Measurements from ENCODE around the gene BMPR1B. TPM values are rescaled to one million over a fixed set of nuclear protein-coding genes. Genes with fewer than 3 reads are reported as not detected.
"Not testable (repeated sequence)": the region's sequence is repeated elsewhere in the genome, so short reads cannot be mapped to it uniquely, and the experiment has no call there.

The BMPR1B gene
- total and polyA plus RNA-seq, 2 experiments from 2014 or later: 1.6 to 3.3 TPM

DNA sequence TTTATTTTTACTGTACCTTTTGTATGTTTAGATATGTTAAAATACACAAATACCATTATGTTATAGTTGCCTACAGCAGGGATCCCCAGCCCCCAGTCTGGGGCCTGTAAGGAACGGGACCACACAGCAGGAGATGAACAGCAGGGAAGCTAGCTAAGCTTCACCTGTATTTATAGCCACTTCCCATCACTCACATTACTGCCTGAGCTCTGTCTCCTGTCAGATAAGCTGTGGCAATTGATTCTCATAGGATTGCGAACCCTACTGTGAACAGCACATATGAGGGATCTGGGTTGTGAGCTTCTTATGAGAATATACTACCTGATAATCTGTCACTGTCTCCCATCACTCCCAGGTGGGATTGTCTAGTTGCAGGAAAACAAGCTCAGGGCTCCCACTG, 73.9 kb downstream of the BMPR1B start:
- TF ChIP-seq, protein P1, sequence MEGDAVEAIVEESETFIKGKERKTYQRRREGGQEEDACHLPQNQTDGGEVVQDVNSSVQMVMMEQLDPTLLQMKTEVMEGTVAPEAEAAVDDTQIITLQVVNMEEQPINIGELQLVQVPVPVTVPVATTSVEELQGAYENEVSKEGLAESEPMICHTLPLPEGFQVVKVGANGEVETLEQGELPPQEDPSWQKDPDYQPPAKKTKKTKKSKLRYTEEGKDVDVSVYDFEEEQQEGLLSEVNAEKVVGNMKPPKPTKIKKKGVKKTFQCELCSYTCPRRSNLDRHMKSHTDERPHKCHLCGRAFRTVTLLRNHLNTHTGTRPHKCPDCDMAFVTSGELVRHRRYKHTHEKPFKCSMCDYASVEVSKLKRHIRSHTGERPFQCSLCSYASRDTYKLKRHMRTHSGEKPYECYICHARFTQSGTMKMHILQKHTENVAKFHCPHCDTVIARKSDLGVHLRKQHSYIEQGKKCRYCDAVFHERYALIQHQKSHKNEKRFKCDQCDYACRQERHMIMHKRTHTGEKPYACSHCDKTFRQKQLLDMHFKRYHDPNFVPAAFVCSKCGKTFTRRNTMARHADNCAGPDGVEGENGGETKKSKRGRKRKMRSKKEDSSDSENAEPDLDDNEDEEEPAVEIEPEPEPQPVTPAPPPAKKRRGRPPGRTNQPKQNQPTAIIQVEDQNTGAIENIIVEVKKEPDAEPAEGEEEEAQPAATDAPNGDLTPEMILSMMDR (IDR thresholded peaks at IDR 0.05; ENCODE audit: poor library complexity): no peak
- no peak for TF ChIP-seq EZH2phosphoT487 (IDR thresholded peaks at IDR 0.05; ENCODE audit: low read depth, severe bottlenecking, unreplicated experiment)
- TF ChIP-seq EZH2 (IDR thresholded peaks at IDR 0.05; ENCODE audit: borderline replicate concordance): no peak
- no peaks in the 10 kb centered on the region for H3K36me3 ChIP-seq (replicated peaks; ENCODE audit: insufficient read depth, low read depth)
- no peak overlapping the region for H3K27ac ChIP-seq
- no peak for DNase-seq (ENCODE audit: low spot score)
- H3K9me3 ChIP-seq (ENCODE audit: low read depth): no peaks in the 10 kb centered on the region
- no peak overlapping the region for H2AFZ ChIP-seq
- no peak overlapping the region for H3K4me3 ChIP-seq
- no peak overlapping the region for H3K4me2 ChIP-seq
- H3K27me3 ChIP-seq: no peaks in the 10 kb centered on the region
- H4K20me1 ChIP-seq (ENCODE audit: insufficient read depth, poor library complexity, severe bottlenecking): no peaks in the 10 kb centered on the region
- no peaks in the 10 kb centered on the region for H3K9me2 ChIP-seq (replicated peaks; ENCODE audit: insufficient read depth)
- WGBS (ENCODE audit: low lambda C conversion rate, missing lambda C conversion rate): 72% methylated on average over 2 of the region's 2 CpGs
- no peaks in the 10 kb centered on the region for H3K79me2 ChIP-seq
- no peaks in the 10 kb centered on the region for H3K4me1 ChIP-seq (ENCODE audit: insufficient read depth)

- DNase-seq (ENCODE audit: low spot score); H2AFZ ChIP-seq; H3K9me2 ChIP-seq (replicated peaks; ENCODE audit: insufficient read depth); H3K4me3 ChIP-seq; H3K4me1 ChIP-seq (ENCODE audit: insufficient read depth); H3K27ac ChIP-seq; H3K36me3 ChIP-seq (replicated peaks; ENCODE audit: insufficient read depth, low read depth); H3K79me2 ChIP-seq; H4K20me1 ChIP-seq (ENCODE audit: insufficient read depth, poor library complexity, severe bottlenecking); H3K27me3 ChIP-seq; H3K9me3 ChIP-seq (ENCODE audit: low read depth); H3K4me2 ChIP-seq: not testable (repeated sequence)
- WGBS (ENCODE audit: low lambda C conversion rate, missing lambda C conversion rate): 95% methylated on average over 5 of the region's 5 CpGs
These were observed 74.6 kb downstream of the BMPR1B start for GRCh38 chr4:94832329-94832728.

DNA sequence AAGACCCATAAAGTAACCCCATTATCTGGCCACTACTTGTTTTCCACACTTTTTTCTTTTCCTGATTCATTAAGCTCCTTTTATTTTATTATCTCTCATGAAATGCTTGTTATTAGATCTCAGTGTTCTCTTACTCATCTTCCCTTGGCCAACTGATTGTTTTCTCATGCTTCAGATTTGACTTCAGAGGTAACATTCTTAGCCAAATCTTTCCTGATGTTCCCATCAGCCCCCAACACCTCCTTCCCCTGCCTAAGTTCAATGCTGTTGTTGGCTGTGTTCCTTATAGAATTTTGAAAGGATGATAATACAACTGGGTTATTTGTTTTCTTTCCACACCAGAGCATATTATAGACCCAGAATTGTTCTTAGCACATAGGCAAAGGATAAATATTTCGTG, 75.6 kb downstream of the BMPR1B start:
- no peak for DNase-seq (ENCODE audit: low spot score)
- no peaks in the 10 kb centered on the region for H3K27me3 ChIP-seq
- no peaks in the 10 kb centered on the region for H3K4me1 ChIP-seq (ENCODE audit: insufficient read depth)
- no peaks in the 10 kb centered on the region for H3K79me2 ChIP-seq
- no peak overlapping the region for H3K27ac ChIP-seq
- 84% methylated on average over 1 of the region's 1 CpG for WGBS (ENCODE audit: low lambda C conversion rate, missing lambda C conversion rate)
- no peaks in the 10 kb centered on the region for H4K20me1 ChIP-seq (ENCODE audit: insufficient read depth, poor library complexity, severe bottlenecking)
- H3K4me3 ChIP-seq: no peak overlapping the region
- no peaks in the 10 kb centered on the region for H3K9me3 ChIP-seq (ENCODE audit: low read depth)
- no peaks in the 10 kb centered on the region for H3K36me3 ChIP-seq (replicated peaks; ENCODE audit: insufficient read depth, low read depth)
- no peak for TF ChIP-seq EZH2phosphoT487 (IDR thresholded peaks at IDR 0.05; ENCODE audit: low read depth, severe bottlenecking, unreplicated experiment)
- TF ChIP-seq, protein P1 (IDR thresholded peaks at IDR 0.05; ENCODE audit: poor library complexity): no peak
- TF ChIP-seq EZH2 (IDR thresholded peaks at IDR 0.05; ENCODE audit: borderline replicate concordance): no peak
- H3K9me2 ChIP-seq (replicated peaks; ENCODE audit: insufficient read depth): no peaks in the 10 kb centered on the region
- no peak overlapping the region for H3K4me2 ChIP-seq
- H2AFZ ChIP-seq: no peak overlapping the region

- H3K27me3 ChIP-seq: no peaks in the 10 kb centered on the region
- no peaks in the 10 kb centered on the region for H3K9me3 ChIP-seq (ENCODE audit: low read depth)
- no peaks in the 10 kb centered on the region for H3K79me2 ChIP-seq
- no peak overlapping the region for H3K4me2 ChIP-seq
- TF ChIP-seq EZH2 (IDR thresholded peaks at IDR 0.05; ENCODE audit: borderline replicate concordance) (no peak), EZH2phosphoT487 (IDR thresholded peaks at IDR 0.05; ENCODE audit: low read depth, severe bottlenecking, unreplicated experiment) (no peak)
- TF ChIP-seq, protein P1 (IDR thresholded peaks at IDR 0.05; ENCODE audit: poor library complexity): no peak
- H3K27ac ChIP-seq: no peak overlapping the region
- no peak for DNase-seq (ENCODE audit: low spot score)
- H2AFZ ChIP-seq: no peak overlapping the region
- H3K4me1 ChIP-seq (ENCODE audit: insufficient read depth): no peaks in the 10 kb centered on the region
- H3K36me3 ChIP-seq (replicated peaks; ENCODE audit: insufficient read depth, low read depth): no peaks in the 10 kb centered on the region
- H4K20me1 ChIP-seq (ENCODE audit: insufficient read depth, poor library complexity, severe bottlenecking): no peaks in the 10 kb centered on the region
- no peaks in the 10 kb centered on the region for H3K9me2 ChIP-seq (replicated peaks; ENCODE audit: insufficient read depth)
- no peak overlapping the region for H3K4me3 ChIP-seq
- WGBS (ENCODE audit: low lambda C conversion rate, missing lambda C conversion rate): 89% methylated on average over 1 of the region's 1 CpG
These were observed 76.7 kb downstream of the BMPR1B start for GRCh38 chr4:94834501-94834900.

DNA sequence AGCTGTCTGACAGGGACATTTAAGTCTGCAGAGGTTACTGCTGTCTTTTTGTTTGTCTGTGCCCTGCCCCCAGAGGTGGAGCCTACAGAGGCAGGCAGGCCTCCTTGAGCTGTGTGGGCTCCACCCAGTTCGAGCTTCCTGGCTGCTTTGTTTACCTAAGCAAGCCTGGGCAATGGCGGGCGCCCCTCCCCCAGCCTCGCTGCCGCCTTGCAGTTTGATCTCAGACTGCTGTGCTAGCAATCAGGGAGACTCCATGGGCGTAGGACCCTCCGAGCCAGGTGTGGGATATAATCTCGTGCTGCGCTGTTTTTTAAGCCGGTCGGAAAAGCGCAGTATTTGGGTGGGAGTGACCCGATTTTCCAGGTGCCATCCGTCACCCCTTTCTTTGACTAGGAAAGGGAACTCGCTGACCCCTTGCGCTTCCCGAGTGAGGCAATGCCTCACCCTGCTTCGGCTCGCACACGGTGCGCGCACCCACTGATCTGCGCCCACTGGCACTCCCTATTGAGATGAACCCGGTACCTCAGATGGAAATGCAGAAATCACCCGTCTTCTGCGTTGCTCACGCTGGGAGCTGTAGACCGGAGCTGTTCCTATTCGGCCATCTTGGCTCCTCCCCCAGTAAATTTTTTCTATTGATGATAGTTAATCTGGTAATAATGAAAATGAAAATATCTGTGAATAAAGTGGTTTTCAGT, 83.6 kb downstream of the BMPR1B start:
- DNase-seq (ENCODE audit: low spot score); H2AFZ ChIP-seq; H3K27me3 ChIP-seq; H3K9me3 ChIP-seq (ENCODE audit: low read depth); H3K36me3 ChIP-seq (replicated peaks; ENCODE audit: insufficient read depth, low read depth); H3K4me3 ChIP-seq; H3K4me2 ChIP-seq; H3K27ac ChIP-seq; H4K20me1 ChIP-seq (ENCODE audit: insufficient read depth, poor library complexity, severe bottlenecking); H3K9me2 ChIP-seq (replicated peaks; ENCODE audit: insufficient read depth); H3K4me1 ChIP-seq (ENCODE audit: insufficient read depth); H3K79me2 ChIP-seq: not testable (repeated sequence)
- WGBS (ENCODE audit: low lambda C conversion rate, missing lambda C conversion rate): 80% methylated on average over 29 of the region's 29 CpGs

Data from hepatocyte (in vitro differentiated cells).